ENCODE data around the gene CPXM2.

DNA sequence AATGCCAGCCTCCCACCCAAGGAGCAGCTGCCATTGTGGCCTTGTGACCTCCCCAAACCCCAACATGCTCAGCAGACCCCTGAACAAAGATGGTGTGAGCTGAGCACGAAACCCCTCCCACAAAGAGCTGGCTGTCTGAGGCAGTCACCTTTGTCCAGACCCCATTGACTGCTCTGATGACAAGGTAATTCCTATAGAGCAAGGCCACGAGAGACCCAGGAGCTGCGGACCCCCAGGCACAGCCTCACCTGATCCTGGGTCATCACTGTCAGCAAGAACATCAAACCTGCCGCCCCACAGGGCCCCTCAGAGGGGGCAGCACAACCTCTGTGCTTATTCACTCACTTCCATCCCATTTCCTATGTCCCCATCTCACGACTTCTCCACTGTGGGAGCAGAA, 102.6 kb downstream of the CPXM2 start:
- TF ChIP-seq POLR2A (IDR thresholded peaks at IDR 0.05; ENCODE audit: low read depth, low read length) = no peak
- no peak for TF ChIP-seq POLR2AphosphoS5 (IDR thresholded peaks at IDR 0.05; ENCODE audit: low read depth, low read length)
- no peak for TF ChIP-seq POU2F2 (IDR thresholded peaks at IDR 0.05; ENCODE audit: low read depth, low read length)
